Adrenal gland (tissue), 5 donors: ENCODE measurements around the gene HOXC5.

Experiments
- CTCF ChIP-seq, 6 experiments: fragments of 450-650 bp in 4 of 6; fragments of 200-600 bp in 2 of 6; sonication (generic) in 1 of 6; IDR thresholded peaks; 1 replicate in 5 of 6; 2 replicates in 1 of 6; pipeline versions ENCODE4 v1.5.1 to v1.8.0; 2016 to 2021; ENCODE audit warnings: antibody characterized with exemption in 6 of 6, mild to moderate bottlenecking in 2 of 6, moderate library complexity in 1 of 6
- POLR2A ChIP-seq, 2 donors: fragments of 450-650 bp; IDR thresholded peaks; one replicate each; pipeline ENCODE4 v1.6.1; 2017; ENCODE audit warnings: antibody characterized with exemption in 2 of 2, mild to moderate bottlenecking in 2 of 2, moderate library complexity in 1 of 2
- donor health status: DM: no; HTN: no; CAD: no.

GRCh38 chr12:54060975-54061778 lies 28.3 kb downstream of the HOXC5 start:
- TF ChIP-seq CTCF (IDR thresholded peaks at IDR 0.05): no peak
- no peak for TF ChIP-seq POLR2A (IDR thresholded peaks at IDR 0.05)
